K562 (cell line): ENCODE measurements around the gene EIF4G2. TPM values are rescaled to one million over a fixed set of nuclear protein-coding genes. Genes with fewer than 3 reads are reported as not detected.

Experiments
- CBFA2T2 ChIP-seq: fragments of 450-650 bp; conservative IDR thresholded peaks from 2 replicates; pipeline ENCODE4 v1.6.1; 2017; ENCODE audit warnings: mild to moderate bottlenecking
- CHD1 ChIP-seq: fragments of 200-600 bp; sonication (generic); IDR thresholded peaks from one replicate; pipeline ENCODE4 v1.6.1; 2012; ENCODE audit warnings: mild to moderate bottlenecking, moderate library complexity, low read length, inconsistent platforms
- CTCFL ChIP-seq: IDR thresholded peaks from 2 replicates; pipeline ENCODE4 v1.6.1; 2011; ENCODE audit warnings: borderline replicate concordance, low read depth, mild to moderate bottlenecking, moderate library complexity, low read length; ENCODE audit not compliant: insufficient read depth, poor library complexity, severe bottlenecking
- ELK1 ChIP-seq: sonication (generic); formaldehyde crosslinking; IDR thresholded peaks from 2 replicates; pipeline ENCODE4 v1.8.1; 2022; ENCODE audit warnings: missing genetic modification reagents
- EWSR1 ChIP-seq: fragments of 450-650 bp; IDR thresholded peaks from 2 replicates; pipeline ENCODE4 v1.6.1; 2018; ENCODE audit warnings: borderline replicate concordance, mild to moderate bottlenecking, low read depth, moderate library complexity; ENCODE audit not compliant: partially characterized antibody
- HBP1 ChIP-seq: fragments of 450-650 bp; formaldehyde crosslinking; IDR thresholded peaks from 2 replicates; pipeline ENCODE4 v1.4.0; 2022; ENCODE audit warnings: missing genetic modification characterization
- HDAC1 ChIP-seq, 2 experiments: fragments of 450-650 bp; IDR thresholded peaks; 2 replicates each; pipeline ENCODE4 v1.6.1; 2016 to 2017; ENCODE audit warnings: inconsistent platforms in 1 of 2, mild to moderate bottlenecking in 1 of 2, moderate library complexity in 1 of 2
- HMG20A ChIP-seq: fragments of 450-650 bp; formaldehyde crosslinking; conservative IDR thresholded peaks from 2 replicates; pipeline ENCODE4 v1.4.0; 2020; ENCODE audit warnings: mild to moderate bottlenecking, mixed read lengths
- ILF3 ChIP-seq: fragments of 450-650 bp; IDR thresholded peaks from 2 replicates; pipeline ENCODE4 v1.6.1; 2018; ENCODE audit warnings: antibody characterized with exemption, mild to moderate bottlenecking, moderate library complexity, borderline replicate concordance
- KLF1 ChIP-seq: fragments of 450-650 bp; IDR thresholded peaks from 2 replicates; pipeline ENCODE4 v1.6.1; 2016; ENCODE audit warnings: missing genetic modification characterization, missing compliant biosample characterization
- SAP30 ChIP-seq: fragments of 200-600 bp; sonication (generic); IDR thresholded peaks from 2 replicates; pipeline ENCODE4 v1.6.1; 2012; ENCODE audit warnings: borderline replicate concordance, low read depth, mild to moderate bottlenecking, moderate library complexity, low read length, control low read depth, inconsistent platforms; ENCODE audit not compliant: insufficient read depth, poor library complexity, severe bottlenecking
- STAG1 ChIP-seq: sonication (generic); formaldehyde crosslinking; IDR thresholded peaks from 2 replicates; pipeline ENCODE4 v1.5.0; 2020; ENCODE audit warnings: missing genetic modification reagents, borderline replicate concordance
- TCF7L2 ChIP-seq: fragments of 150-350 bp; IDR thresholded peaks from 2 replicates; pipeline ENCODE4 v1.6.1; 2016; ENCODE audit warnings: low read depth, mild to moderate bottlenecking, low read length, moderate library complexity
- ZNF589 ChIP-seq: fragments of 200-800 bp; sonication (Bioruptor generic); IDR thresholded peaks from 2 replicates; pipeline ENCODE4 v1.6.1; 2016; ENCODE audit warnings: low read depth, missing genetic modification characterization, missing compliant biosample characterization
- ZNF609 ChIP-seq: sonication (generic); formaldehyde crosslinking; IDR thresholded peaks from 2 replicates; pipeline ENCODE4 v1.8.1; 2023; ENCODE audit warnings: missing genetic modification reagents, mild to moderate bottlenecking, borderline replicate concordance
- ZSCAN32 ChIP-seq: fragments of 450-650 bp; formaldehyde crosslinking; IDR thresholded peaks from 2 replicates; pipeline ENCODE4 v1.4.0; 2020; ENCODE audit warnings: mild to moderate bottlenecking, moderate library complexity
- polyA plus RNA-seq, 8 experiments: library from polyadenylated mRNA; depleted of rRNA in 4 of 8; stranded (reverse) in 5 of 8; unstranded in 3 of 8; fragments of >200 nt; fragmentation: Nextera tagmentation in 2 of 8; fragmentation: Illumina TruSeq in 1 of 8; extraction: Ambion mirVana in 2 of 8; extraction: Trizol in 1 of 8; gene quantifications; 2 replicates each; pipeline versions ENCODE4 v1.2.1 to v1.2.3, GENCODE V29; 2011 to 2014; ENCODE audit warnings: inconsistent platforms in 1 of 8, missing spikeins in 1 of 8
- total RNA-seq, 7 experiments: library from RNA; depleted of rRNA in 6 of 7; stranded (reverse); fragments of >200 nt in 6 of 7; fragmentation: Illumina TruSeq in 2 of 7; extraction: Trizol in 2 of 7; gene quantifications; 2 replicates each; pipeline versions ENCODE4 v1.2.1 to v1.2.3, GENCODE V29; 2011 to 2021; ENCODE audit warnings: low replicate concordance in 1 of 7

EIF4G2 gene
- total and polyA plus RNA-seq, 9 of the 15 experiments (the other 6 are each of a cell fraction or from before 2014, with no cell fraction given), result 206 to 790 (median 646) TPM

- TF ChIP-seq HDAC1 (IDR thresholded peaks at IDR 0.05), result 0 out of 4 replicates have a peak, but pooled peaks of 1 of the 2 experiments have one; percentile 41
- peak; percentile 53 for TF ChIP-seq SAP30
- no peak for TF ChIP-seq TCF7L2
- no peak for TF ChIP-seq CHD1
- no peak for TF ChIP-seq ELK1 (CRISPR knock-in tag)
- TF ChIP-seq HMG20A (CRISPR knock-in tag), result no peak
- no peak for TF ChIP-seq EWSR1
- no peak for TF ChIP-seq STAG1 (CRISPR knock-in tag)
- no peak for TF ChIP-seq ZSCAN32 (CRISPR knock-in tag)
- TF ChIP-seq CTCFL, result no peak
- TF ChIP-seq KLF1, result no peak
- no peak for TF ChIP-seq ZNF589
- 0 out of 2 replicates have a peak, but pooled peaks have one; percentile 27 for TF ChIP-seq HBP1 (CRISPR knock-in tag)
- no peak for TF ChIP-seq ZNF609 (CRISPR knock-in tag)
- no peak for TF ChIP-seq CBFA2T2
- no peak for TF ChIP-seq ILF3
Measured at GRCh38 chr11:10807493-10808234, 1.1 kb downstream of the EIF4G2 start (continued).
